Measurements from ENCODE around the gene RUNDC3A. TPM values are rescaled to one million over a fixed set of nuclear protein-coding genes. Genes with fewer than 3 reads are reported as not detected.
A peak's percentile ranks its signal among the peaks of the same experiment; 100 is the strongest.
"Not testable (repeated sequence)": the region's sequence is repeated elsewhere in the genome, so short reads cannot be mapped to it uniquely, and the experiment has no call there.

The RUNDC3A gene
- total RNA-seq, 4 donors from 2014 or later, result 0.54 to 1.5 (median 0.69) TPM; not detected in 1

- Histone ChIP-seq H3K36me3 (no peaks in the 10 kb centered on the region), H3K9me3 (no peaks in the 10 kb centered on the region), H3K27me3 (peaks cover 14% of the 10 kb centered on the region), H3K4me1 (peaks cover 0 to 8% (median 2%) of the 10 kb centered on the region in 3 donors), H3K4me3 (no peak overlapping the region), H3K27ac (no peak overlapping the region)
- WGBS, 2 donors (ENCODE audit: low coverage in 1 of 2), result 33% methylated on average over 1 of the region's 5 CpGs; no CpG with 5 or more reads in 1 of the 2 donors
- TF ChIP-seq EP300 (IDR thresholded peaks at IDR 0.05), result no peak
- TF ChIP-seq POLR2A (IDR thresholded peaks at IDR 0.05), result no peak
- no peak for TF ChIP-seq CTCF (IDR thresholded peaks at IDR 0.05)
- no peak for TF ChIP-seq POLR2AphosphoS5 (IDR thresholded peaks at IDR 0.05)
- no peak for ATAC-seq
These were observed 27.6 kb downstream of the RUNDC3A start for GRCh38 chr17:44335968-44336367.

GRCh38 chr17:44338702-44339101 is 30.3 kb downstream of the RUNDC3A start:
- no peaks in the 10 kb centered on the region for H3K4me1 ChIP-seq
- H3K9me3 ChIP-seq, result no peaks in the 10 kb centered on the region
- H3K27ac ChIP-seq, result no peak overlapping the region
- ATAC-seq, result no peak
- H3K36me3 ChIP-seq, result no peaks in the 10 kb centered on the region
- WGBS, 2 donors (ENCODE audit: low coverage in 1 of 2), result 51 to 100% methylated on average over 1 to 6 of the region's 6 CpGs
- peaks cover 14% of the 10 kb centered on the region for H3K27me3 ChIP-seq
- H3K4me3 ChIP-seq, result no peak overlapping the region
- TF ChIP-seq POLR2AphosphoS5 (IDR thresholded peaks at IDR 0.05) (no peak), EP300 (IDR thresholded peaks at IDR 0.05) (no peak), CTCF (IDR thresholded peaks at IDR 0.05) (no peak), POLR2A (IDR thresholded peaks at IDR 0.05) (no peak)

- H3K36me3 ChIP-seq, H3K4me3 ChIP-seq, H3K27ac ChIP-seq, ATAC-seq, H3K4me1 ChIP-seq, H3K9me3 ChIP-seq: not testable (repeated sequence)
- 57 to 63% methylated on average over 4 to 5 of the region's 5 CpGs for WGBS, 2 donors (ENCODE audit: low coverage in 1 of 2)
- H3K27me3 ChIP-seq, result peaks cover 14% of the 10 kb centered on the region
These were observed 32.2 kb downstream of the RUNDC3A start for GRCh38 chr17:44340553-44340952.

GRCh38 chr17:44343510-44344209 is 35.3 kb downstream of the RUNDC3A start:
- no peak for TF ChIP-seq EP300 (IDR thresholded peaks at IDR 0.05)
- H3K4me1 ChIP-seq, result peaks cover 0 to 30% (median 12%) of the 10 kb centered on the region in 3 donors
- no peak for ATAC-seq
- H3K36me3 ChIP-seq, result peaks cover 0 to 1% of the 10 kb centered on the region in 2 donors
- 66 to 72% methylated on average over 9 to 11 of the region's 11 CpGs for WGBS, 2 donors (ENCODE audit: low coverage in 1 of 2)
- no peak overlapping the region for H3K27ac ChIP-seq
- H3K4me3 ChIP-seq, result no peak overlapping the region
- no peaks in the 10 kb centered on the region for H3K27me3 ChIP-seq
- no peaks in the 10 kb centered on the region for H3K9me3 ChIP-seq

GRCh38 chr17:44344939-44345453 is 36.6 kb downstream of the RUNDC3A start, which contains the start of gene GRN:
Gene GRN (plus strand): TSS chr17:44345302. CDS start chr17:44349165, 3,863 bp downstream.
- peaks cover 0 to 14% of the 10 kb centered on the region in 2 donors for H3K36me3 ChIP-seq
- peak within 1 kb of the TSS; percentile 87 to 91 (median 88) for H3K27ac ChIP-seq
- H3K27me3 ChIP-seq, result no peaks in the 10 kb centered on the region
- H3K4me1 ChIP-seq, result peaks cover 0 to 30% (median 12%) of the 10 kb centered on the region in 3 donors
- 0% methylated on average over 5 to 9 of the region's 26 CpGs for WGBS, 2 donors (ENCODE audit: low coverage in 1 of 2)
- H3K9me3 ChIP-seq, result no peaks in the 10 kb centered on the region
- ATAC-seq, result peak; percentile 99
- peak within 1 kb of the TSS; percentile 83 to 97 for H3K4me3 ChIP-seq
- TF ChIP-seq POLR2AphosphoS5 (IDR thresholded peaks at IDR 0.05) (peak; percentile 79), EP300 (IDR thresholded peaks at IDR 0.05) (no peak), POLR2A (IDR thresholded peaks at IDR 0.05) (peak; percentile 70 to 82)

GRCh38 chr17:44345454-44346026 is 37.1 kb downstream of the RUNDC3A start:
- 3 to 7% methylated on average over 3 to 7 of the region's 21 CpGs for WGBS, 2 donors (ENCODE audit: low coverage in 1 of 2)
- Histone ChIP-seq H3K27ac (peak overlapping the region; percentile 87 to 91 (median 88)), H3K4me1 (peaks cover 0 to 30% (median 12%) of the 10 kb centered on the region in 3 donors), H3K9me3 (no peaks in the 10 kb centered on the region), H3K36me3 (peaks cover 0 to 20% of the 10 kb centered on the region in 2 donors), H3K4me3 (peak overlapping the region; percentile 83 to 97), H3K27me3 (no peaks in the 10 kb centered on the region)
- TF ChIP-seq POLR2AphosphoS5 (IDR thresholded peaks at IDR 0.05) (no peak), CTCF (IDR thresholded peaks at IDR 0.05) (peak in 2 of 4 experiments; percentile 16 to 62)
- peak; percentile 19 for ATAC-seq

All from gastroesophageal sphincter (tissue), 4 donors.